Neural progenitor cell (in vitro differentiated cells): ENCODE data around the gene RSPH10B2. TPM values are rescaled to one million over a fixed set of nuclear protein-coding genes. Genes with fewer than 3 reads are reported as not detected.
"Not testable (repeated sequence)": the region's sequence is repeated elsewhere in the genome, so short reads cannot be mapped to it uniquely, and the experiment has no call there.

Experiments
- DNase-seq: peaks from one replicate; pipeline ENCODE4 v3.0.0-alpha.2; 2016; ENCODE audit warnings: low spot score
- H2AFZ ChIP-seq: fragments of 200-600 bp; sonication (generic); replicated peaks from 2 replicates; pipeline ENCODE4 v1.6.1; 2016; ENCODE audit warnings: antibody characterized with exemption
- H3F3A ChIP-seq: fragments of 200-600 bp; sonication (generic); 2 replicates; pipeline ENCODE4 v1.6.1; 2016; ENCODE audit warnings: antibody characterized with exemption, low read depth
- H3K27ac ChIP-seq: fragments of 200-600 bp; sonication (generic); 2 replicates; pipeline ENCODE4 v1.5.1; 2016; ENCODE audit warnings: mild to moderate bottlenecking
- H3K27me3 ChIP-seq: fragments of 200-600 bp; sonication (generic); 2 replicates; pipeline ENCODE4 v1.6.1; 2016; ENCODE audit warnings: mild to moderate bottlenecking, moderate library complexity
- H3K36me3 ChIP-seq: fragments of 200-600 bp; sonication (generic); 2 replicates; pipeline ENCODE4 v1.5.1; 2016
- H3K4me1 ChIP-seq: fragments of 200-600 bp; sonication (generic); 2 replicates; pipeline ENCODE4 v1.6.1; 2016; ENCODE audit warnings: mixed run types
- H3K4me2 ChIP-seq: fragments of 200-600 bp; sonication (generic); 2 replicates; pipeline ENCODE4 v1.6.1; 2016
- H3K4me3 ChIP-seq: fragments of 200-600 bp; sonication (generic); 2 replicates; pipeline ENCODE4 v1.5.1; 2016
- H3K79me2 ChIP-seq: fragments of 200-600 bp; sonication (generic); 2 replicates; pipeline ENCODE4 v1.6.1; 2016; ENCODE audit warnings: low read depth
- H3K9ac ChIP-seq: fragments of 200-600 bp; sonication (generic); 2 replicates; pipeline ENCODE4 v1.6.1; 2016
- H3K9me3 ChIP-seq: fragments of 200-600 bp; sonication (generic); 2 replicates; pipeline ENCODE4 v1.5.1; 2016; ENCODE audit warnings: low read depth
- H4K20me1 ChIP-seq: fragments of 200-600 bp; sonication (generic); 2 replicates; pipeline ENCODE4 v1.6.1; 2016; ENCODE audit warnings: low read depth
- H3K27ac Mint-ChIP-seq: 3 replicates; pipeline ENCODE4 v1.8.0; 2021; ENCODE audit warnings: mixed read lengths
- H3K27me3 Mint-ChIP-seq: 2 replicates; pipeline ENCODE4 v1.8.0; 2022; ENCODE audit warnings: low read depth, mild to moderate bottlenecking, inconsistent platforms, moderate library complexity, mixed read lengths; ENCODE audit not compliant: insufficient read depth
- H3K36me3 Mint-ChIP-seq: 3 replicates; pipeline ENCODE4 v1.8.0; 2021; ENCODE audit warnings: mixed read lengths
- H3K4me1 Mint-ChIP-seq: 3 replicates; pipeline ENCODE4 v1.8.0; 2021; ENCODE audit warnings: mixed read lengths
- H3K4me3 Mint-ChIP-seq: 3 replicates; pipeline ENCODE4 v1.8.0; 2021; ENCODE audit warnings: mild to moderate bottlenecking, moderate library complexity, mixed read lengths
- H3K9me3 Mint-ChIP-seq: 3 replicates; pipeline ENCODE4 v1.8.0; 2020; ENCODE audit warnings: mixed read lengths
- total RNA-seq: library from RNA; depleted of rRNA; stranded (reverse); fragments of >200 nt; gene quantifications from 2 replicates; pipeline ENCODE4 v1.2.3, GENCODE V29; 2015; ENCODE audit warnings: low replicate concordance

Gene RSPH10B2
- total RNA-seq, 1 donor from 2014 or later: not detected

DNA sequence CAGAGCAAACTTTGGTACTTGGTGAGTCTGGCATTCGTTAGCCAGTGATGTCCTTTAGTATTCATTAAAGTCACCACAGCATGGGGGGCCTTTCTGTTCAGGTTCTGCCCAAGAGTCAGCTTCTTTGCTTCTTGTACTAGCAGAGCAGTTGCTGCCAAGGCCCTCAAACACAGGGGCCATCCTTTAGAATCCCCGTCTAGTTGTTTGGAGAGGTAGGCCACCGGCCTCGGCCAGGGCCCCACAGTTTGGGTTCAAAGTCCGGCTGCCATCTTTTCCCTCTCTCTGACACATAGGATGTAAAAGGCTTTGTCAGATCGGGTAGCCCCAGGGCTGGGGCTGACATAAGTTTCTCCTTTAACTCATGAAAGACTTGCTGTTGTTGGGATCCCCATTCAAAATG, 89.8 kb downstream of the RSPH10B2 start:
- not testable (repeated sequence) for H4K20me1 ChIP-seq, H3K4me3 ChIP-seq, H3K27ac Mint-ChIP-seq, H3K4me2 ChIP-seq, H3K4me3 Mint-ChIP-seq, H3K79me2 ChIP-seq, H3K27ac ChIP-seq, H3K9me3 Mint-ChIP-seq, H3K9ac ChIP-seq, H2AFZ ChIP-seq, H3K9me3 ChIP-seq, H3F3A ChIP-seq, H3K27me3 ChIP-seq, DNase-seq, H3K36me3 ChIP-seq, H3K4me1 Mint-ChIP-seq, H3K4me1 ChIP-seq, H3K36me3 Mint-ChIP-seq
- peaks cover 11% of the 10 kb centered on the region for H3K27me3 Mint-ChIP-seq

DNA sequence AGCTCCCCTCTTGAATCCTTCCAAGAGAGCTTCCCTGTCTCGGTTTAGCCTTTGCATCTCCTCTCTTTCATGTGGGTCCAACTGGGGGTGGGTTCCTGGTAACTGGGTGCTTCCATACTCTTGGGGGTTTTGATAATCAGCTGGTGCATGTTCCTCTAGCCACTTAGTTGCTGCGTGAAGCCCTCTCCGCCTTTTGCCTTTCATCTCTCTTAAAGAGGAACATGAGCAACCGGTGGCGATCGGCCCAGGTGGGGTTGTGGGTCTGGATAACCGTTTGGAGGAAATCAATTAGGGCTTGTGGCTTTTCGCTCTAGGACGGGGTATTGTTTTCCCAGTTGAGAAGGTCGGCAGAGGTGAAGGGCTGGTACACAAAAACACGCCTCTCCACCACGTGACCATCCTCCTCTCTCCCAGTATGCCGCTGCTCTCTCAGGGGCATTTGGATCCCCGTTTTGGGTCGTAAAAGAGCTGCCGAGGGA, 92.1 kb downstream of the RSPH10B2 start:
- H3K9ac ChIP-seq, H3F3A ChIP-seq, DNase-seq, H3K27ac ChIP-seq, H4K20me1 ChIP-seq, H3K36me3 ChIP-seq, H3K9me3 Mint-ChIP-seq, H3K4me1 ChIP-seq, H3K4me1 Mint-ChIP-seq, H3K9me3 ChIP-seq, H2AFZ ChIP-seq, H3K27me3 Mint-ChIP-seq, H3K4me3 Mint-ChIP-seq, H3K36me3 Mint-ChIP-seq, H3K27ac Mint-ChIP-seq, H3K4me2 ChIP-seq, H3K27me3 ChIP-seq, H3K4me3 ChIP-seq, H3K79me2 ChIP-seq: not testable (repeated sequence)

GRCh38 chr7:6847751-6848150, 93.8 kb downstream of the RSPH10B2 start:
- not testable (repeated sequence) for H3K79me2 ChIP-seq, H3K27me3 ChIP-seq, H2AFZ ChIP-seq, H3K4me3 ChIP-seq, H3K4me3 Mint-ChIP-seq, H3F3A ChIP-seq, H4K20me1 ChIP-seq, H3K9me3 Mint-ChIP-seq, H3K27ac Mint-ChIP-seq, H3K9ac ChIP-seq, H3K4me1 Mint-ChIP-seq, H3K27me3 Mint-ChIP-seq, DNase-seq, H3K36me3 Mint-ChIP-seq, H3K27ac ChIP-seq, H3K36me3 ChIP-seq, H3K4me2 ChIP-seq, H3K9me3 ChIP-seq, H3K4me1 ChIP-seq

Other genes starting within 250 kb of the RSPH10B2 start
- gene GRID2IP, start 202.6 kb upstream of the RSPH10B2 start, total RNA-seq: 0.31 TPM in 1 of 2 replicates, not detected in the other
- gene ZDHHC4, start 176.6 kb upstream of the RSPH10B2 start, total RNA-seq: 75.9 and 102 TPM in 2 replicates
- gene INTS15, start 164.1 kb upstream of the RSPH10B2 start, total RNA-seq: 13.7 and 24.1 TPM in 2 replicates
- 6.2 and 8.2 TPM in 2 replicates for gene ZNF853, start 138.5 kb upstream of the RSPH10B2 start, total RNA-seq
- 2.2 and 21.6 TPM in 2 replicates for gene ZNF316, start 116.8 kb upstream of the RSPH10B2 start, total RNA-seq
- gene ZNF12, start 47.2 kb upstream of the RSPH10B2 start, total RNA-seq: 30.1 and 36.6 TPM in 2 replicates
- gene CCZ1B, start 72.2 kb downstream of the RSPH10B2 start, total RNA-seq: 27.6 and 39.5 TPM in 2 replicates